Stimulated activated naive CD4-positive, alpha-beta T cell treated with Interleukin-2 at 50 U/mL for 16 hours (primary cell): ENCODE data around the gene FNDC1.
A peak's percentile ranks its signal among the peaks of the same experiment; 100 is the strongest.
"Not testable (repeated sequence)": the region's sequence is repeated elsewhere in the genome, so short reads cannot be mapped to it uniquely, and the experiment has no call there.

Source experiments
- DNase-seq: peaks from one replicate; lab custom pipeline; 2025; lab: John Stamatoyannopoulos, UW

FNDC1 gene

DNA sequence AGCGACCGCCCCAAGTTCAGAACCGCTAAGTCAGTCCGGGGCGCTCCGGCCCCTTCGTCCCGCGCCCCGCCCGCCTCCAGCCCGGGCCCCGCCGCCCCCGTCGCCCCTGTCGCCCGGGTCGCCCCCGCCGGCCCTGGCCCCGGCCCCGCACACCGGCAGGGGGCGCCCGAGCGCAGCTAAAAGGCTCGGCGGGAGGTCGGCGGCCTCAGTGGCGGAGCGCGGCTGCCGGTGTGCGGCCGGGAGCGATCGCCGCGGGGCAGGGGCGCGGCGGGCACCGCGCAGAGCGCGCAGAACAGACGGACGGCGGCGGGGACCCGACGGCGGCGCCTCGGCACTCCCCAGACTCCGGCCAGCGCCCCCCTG is at the start of gene FNDC1:
Gene FNDC1 (plus strand): TSS at position 208 of the 363 bp plus-strand sequence. CDS start 197 bp downstream, outside the sequence.
- DNase-seq: peak; percentile 42

GRCh38 chr6:159119791-159120190 is 49.4 kb upstream of the FNDC1 start:
- no peak for DNase-seq

DNA sequence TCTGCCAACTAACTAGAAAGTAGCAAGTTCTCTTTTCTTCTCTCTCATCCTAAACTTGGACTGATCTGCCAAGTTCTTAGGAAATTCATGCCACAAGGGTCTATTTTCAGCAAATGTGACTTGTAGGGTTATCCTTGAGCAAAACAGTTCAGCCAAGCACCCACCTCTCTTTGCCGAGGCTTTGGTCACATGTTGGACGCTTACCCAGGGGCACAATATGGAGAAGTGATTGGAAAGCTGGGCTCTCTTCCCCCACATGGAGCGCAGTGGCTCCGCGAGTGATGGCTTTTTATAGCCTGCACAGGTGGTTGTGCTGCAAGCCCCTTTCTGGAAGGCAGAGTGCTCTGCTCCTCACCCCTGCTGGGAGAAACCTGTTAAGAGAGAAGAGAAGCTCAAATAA is 47.7 kb upstream of the FNDC1 start:
- no peak for DNase-seq

DNA sequence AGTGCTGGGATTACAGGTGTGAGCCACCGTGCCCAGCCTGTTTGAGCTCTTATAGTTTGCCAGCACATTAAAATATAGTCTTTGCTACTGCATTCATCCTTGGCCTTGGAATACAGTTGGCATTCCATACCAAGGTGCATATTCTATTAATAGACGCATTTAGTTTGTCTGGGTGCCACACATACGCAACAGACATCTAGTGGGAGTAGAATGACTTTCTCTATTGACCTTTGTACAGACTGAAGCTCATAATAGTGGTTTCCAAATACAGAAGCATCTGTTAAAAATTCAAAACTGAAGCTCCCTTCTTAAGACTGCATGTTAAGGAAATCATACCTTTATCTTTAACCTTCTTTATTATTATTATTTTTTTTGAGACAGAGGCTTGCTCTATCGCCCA is 46.7 kb upstream of the FNDC1 start:
- DNase-seq: no peak

DNA sequence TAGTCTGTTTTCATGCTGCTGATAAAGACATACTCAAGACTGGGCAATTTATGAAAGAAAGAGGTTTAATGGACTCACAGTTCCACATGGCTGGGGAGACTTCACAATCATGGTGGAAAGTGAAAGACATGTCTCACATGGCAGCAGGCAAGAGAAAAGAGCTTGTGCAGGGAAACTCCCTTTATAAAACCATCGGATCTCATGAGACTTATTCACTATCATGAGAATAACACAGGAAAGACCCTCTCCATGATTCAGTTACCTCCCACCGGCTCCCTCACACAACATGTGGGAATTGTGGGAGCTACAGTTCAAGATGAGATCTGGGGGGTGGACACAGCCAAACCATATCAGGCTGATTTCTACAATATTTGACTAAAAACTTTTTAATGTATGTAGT is 45.4 kb upstream of the FNDC1 start:
- not testable (repeated sequence) for DNase-seq

- DNase-seq: no peak
Observed at GRCh38 chr6:159125014-159125609, 44.1 kb upstream of the FNDC1 start.

GRCh38 chr6:159125951-159126352 is 43.2 kb upstream of the FNDC1 start:
- DNase-seq: no peak

GRCh38 chr6:159126590-159126989 is 42.6 kb upstream of the FNDC1 start:
- no peak for DNase-seq

- no peak for DNase-seq
Observed at GRCh38 chr6:159127701-159128100, 41.5 kb upstream of the FNDC1 start.

DNA sequence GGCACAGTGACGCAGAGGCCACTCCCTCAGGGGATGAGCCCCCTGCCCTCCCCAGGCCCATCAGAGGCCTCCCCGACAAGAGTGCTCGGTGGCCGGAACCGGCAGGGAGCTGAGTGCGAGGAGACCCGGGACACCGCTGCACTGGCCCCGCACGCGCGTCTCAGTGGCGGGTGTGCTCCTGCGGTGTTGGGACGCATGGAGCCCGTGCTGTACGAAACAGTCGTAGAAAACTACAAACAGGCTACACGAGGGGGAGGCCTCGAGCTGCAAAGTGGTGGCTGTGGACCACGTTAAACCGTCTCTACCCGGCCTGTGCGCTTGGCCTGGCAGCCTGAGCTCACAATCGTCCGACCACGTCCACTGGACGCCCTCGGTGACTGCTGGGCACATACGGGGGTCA is 40.2 kb upstream of the FNDC1 start:
- DNase-seq: no peak

GRCh38 chr6:159130846-159131245 is 38.4 kb upstream of the FNDC1 start:
- DNase-seq: no peak

GRCh38 chr6:159131709-159132108 is 37.5 kb upstream of the FNDC1 start:
- DNase-seq: no peak

- DNase-seq: no peak
Observed at GRCh38 chr6:159132664-159133063, 36.5 kb upstream of the FNDC1 start.

- peak; percentile 59 for DNase-seq
Observed at GRCh38 chr6:159134701-159135364, 34.4 kb upstream of the FNDC1 start.

DNA sequence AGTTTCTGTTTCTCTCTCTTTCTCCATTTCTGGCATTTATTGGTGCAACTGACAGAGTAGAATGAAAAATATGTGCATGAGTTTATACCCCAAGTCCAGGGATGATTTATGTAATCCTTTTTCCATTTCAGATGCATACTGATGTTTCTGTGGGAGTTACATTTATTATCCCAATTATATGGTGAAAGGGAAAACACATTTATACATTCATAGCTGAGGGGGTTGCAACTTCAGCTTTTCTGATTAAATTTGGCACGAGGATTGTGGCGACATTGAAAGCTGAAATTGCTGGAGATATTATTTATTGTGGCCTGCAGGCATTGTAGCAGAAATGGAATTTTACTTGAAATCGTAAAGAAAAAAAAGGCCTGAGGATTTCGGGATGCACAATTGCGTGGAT is 31.5 kb upstream of the FNDC1 start:
- DNase-seq: no peak

- no peak for DNase-seq
Observed at GRCh38 chr6:159142531-159142930, 26.7 kb upstream of the FNDC1 start.

- no peak for DNase-seq
Observed at GRCh38 chr6:159148641-159149040, 20.6 kb upstream of the FNDC1 start.

- DNase-seq: no peak
Observed at GRCh38 chr6:159149641-159150040, 19.6 kb upstream of the FNDC1 start.

GRCh38 chr6:159151266-159151855 is 17.8 kb upstream of the FNDC1 start:
- peak; percentile 19 for DNase-seq

DNA sequence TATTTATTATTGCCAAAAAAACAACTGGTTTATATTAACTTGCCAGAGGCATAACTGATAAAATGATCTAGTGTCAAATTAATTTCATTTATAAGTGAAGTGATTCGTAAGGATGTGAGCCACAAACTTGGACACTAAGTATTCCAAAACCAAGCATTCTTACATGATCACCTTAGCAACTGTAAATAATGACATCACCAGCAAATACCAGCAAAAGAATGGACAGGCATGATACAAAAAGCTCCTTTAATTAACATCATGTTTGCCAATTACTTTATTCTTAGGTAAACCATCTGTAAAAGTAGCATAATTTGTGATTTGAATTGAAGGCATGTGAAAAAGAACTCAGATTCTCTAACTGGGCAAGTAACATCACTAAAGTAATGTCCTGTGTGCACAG is 17.2 kb upstream of the FNDC1 start:
- DNase-seq: no peak

DNA sequence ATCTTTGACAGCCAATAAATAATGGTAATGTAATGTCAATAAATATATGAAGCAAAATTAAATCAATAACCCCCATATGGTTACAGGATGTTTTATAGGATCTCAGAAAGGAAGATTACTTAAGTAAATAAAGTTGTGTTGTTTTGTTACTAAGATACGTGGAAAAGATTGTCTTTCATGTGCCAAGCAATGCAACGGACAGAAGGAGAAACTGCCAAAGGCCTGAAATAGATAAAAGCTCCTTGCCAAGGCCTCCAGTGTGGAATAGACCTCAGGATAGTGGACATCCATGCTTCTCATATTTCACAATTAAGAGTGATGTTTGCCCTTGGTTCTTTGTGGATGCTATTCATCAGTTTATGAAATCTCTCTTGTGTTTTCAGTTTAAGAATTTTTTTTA is 16.4 kb upstream of the FNDC1 start:
- DNase-seq: no peak

DNA sequence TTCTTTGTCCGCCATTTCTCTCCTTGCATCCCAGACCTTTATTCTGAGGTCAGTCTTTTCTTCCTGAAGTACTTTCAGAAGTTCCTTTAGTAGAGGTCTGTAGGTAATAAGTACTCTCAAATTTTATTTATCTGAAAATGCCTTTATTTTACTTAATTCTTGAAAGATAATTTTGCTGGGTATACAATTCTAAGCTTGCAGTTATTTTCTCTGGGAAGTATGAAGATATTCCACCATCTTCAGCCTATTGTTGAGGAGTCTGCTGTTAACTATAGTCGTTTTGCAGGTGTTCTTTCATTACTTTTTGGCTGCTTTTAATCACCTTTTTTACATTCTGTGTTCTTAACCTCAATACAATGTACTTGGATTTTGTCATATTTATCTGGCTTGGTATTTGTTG is 13.5 kb upstream of the FNDC1 start:
- DNase-seq: no peak

DNA sequence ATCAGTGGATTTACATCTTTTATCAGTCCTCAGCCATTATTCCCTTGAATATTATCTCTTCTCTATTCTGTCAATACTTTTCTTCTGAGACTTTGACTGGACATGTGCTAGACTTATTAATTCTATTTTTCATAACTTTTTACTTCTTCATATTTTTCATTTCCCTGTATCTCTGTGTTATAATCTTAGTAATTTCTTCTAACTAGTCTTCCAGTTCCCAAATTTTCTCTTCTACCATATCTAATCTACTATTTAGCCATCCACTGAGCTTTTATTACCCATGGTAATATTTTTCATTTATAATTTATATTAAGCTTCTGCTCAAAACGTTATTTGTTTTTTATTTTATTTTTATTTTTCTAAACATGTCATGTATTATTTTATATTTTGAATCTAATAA is 13.1 kb upstream of the FNDC1 start:
- DNase-seq: no peak

- no peak for DNase-seq
Observed at GRCh38 chr6:159157431-159157830, 11.8 kb upstream of the FNDC1 start.
